ENCODE results near the gene FSIP1.

DNA sequence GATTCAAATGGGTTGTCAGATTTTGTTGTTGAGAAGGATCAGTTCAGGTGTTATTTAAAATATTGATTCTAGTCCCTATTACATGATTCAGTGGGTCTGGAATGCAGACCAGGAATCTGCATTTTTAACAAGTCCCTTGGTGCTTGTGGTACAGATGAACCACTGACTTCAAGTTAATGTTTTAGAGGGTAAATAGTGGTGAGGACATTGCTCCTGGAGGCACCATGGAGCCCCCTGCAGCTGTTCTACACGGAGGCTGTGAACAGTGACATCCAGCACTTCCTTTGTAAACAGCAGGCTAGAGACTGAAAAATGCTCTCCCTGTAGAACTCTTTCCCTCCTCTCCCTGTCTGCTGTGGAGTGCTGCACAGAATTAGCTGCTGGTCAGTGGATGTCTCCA, 4.8 kb upstream of the FSIP1 start:
- TF ChIP-seq FOXP1 (CRISPR knock-in tag; IDR thresholded peaks at IDR 0.05; ENCODE audit: borderline replicate concordance) (no peak), JUN (CRISPR knock-in tag; IDR thresholded peaks at IDR 0.05) (no peak), KAT7 (CRISPR knock-in tag; IDR thresholded peaks at IDR 0.05; ENCODE audit: borderline replicate concordance) (no peak), CBFB (CRISPR knock-in tag; IDR thresholded peaks at IDR 0.05; ENCODE audit: low read depth) (no peak), TEAD1 (CRISPR knock-in tag; IDR thresholded peaks at IDR 0.05) (no peak), NFE2L1 (CRISPR knock-in tag; IDR thresholded peaks at IDR 0.05) (no peak), ETV6 (CRISPR knock-in tag; IDR thresholded peaks at IDR 0.05) (no peak), SP1 (CRISPR knock-in tag; conservative IDR thresholded peaks at IDR 0.05) (no peak)
- TF ChIP-seq, protein P1, sequence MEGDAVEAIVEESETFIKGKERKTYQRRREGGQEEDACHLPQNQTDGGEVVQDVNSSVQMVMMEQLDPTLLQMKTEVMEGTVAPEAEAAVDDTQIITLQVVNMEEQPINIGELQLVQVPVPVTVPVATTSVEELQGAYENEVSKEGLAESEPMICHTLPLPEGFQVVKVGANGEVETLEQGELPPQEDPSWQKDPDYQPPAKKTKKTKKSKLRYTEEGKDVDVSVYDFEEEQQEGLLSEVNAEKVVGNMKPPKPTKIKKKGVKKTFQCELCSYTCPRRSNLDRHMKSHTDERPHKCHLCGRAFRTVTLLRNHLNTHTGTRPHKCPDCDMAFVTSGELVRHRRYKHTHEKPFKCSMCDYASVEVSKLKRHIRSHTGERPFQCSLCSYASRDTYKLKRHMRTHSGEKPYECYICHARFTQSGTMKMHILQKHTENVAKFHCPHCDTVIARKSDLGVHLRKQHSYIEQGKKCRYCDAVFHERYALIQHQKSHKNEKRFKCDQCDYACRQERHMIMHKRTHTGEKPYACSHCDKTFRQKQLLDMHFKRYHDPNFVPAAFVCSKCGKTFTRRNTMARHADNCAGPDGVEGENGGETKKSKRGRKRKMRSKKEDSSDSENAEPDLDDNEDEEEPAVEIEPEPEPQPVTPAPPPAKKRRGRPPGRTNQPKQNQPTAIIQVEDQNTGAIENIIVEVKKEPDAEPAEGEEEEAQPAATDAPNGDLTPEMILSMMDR (IDR thresholded peaks at IDR 0.05), result no peak
- TF ChIP-seq, protein P2, sequence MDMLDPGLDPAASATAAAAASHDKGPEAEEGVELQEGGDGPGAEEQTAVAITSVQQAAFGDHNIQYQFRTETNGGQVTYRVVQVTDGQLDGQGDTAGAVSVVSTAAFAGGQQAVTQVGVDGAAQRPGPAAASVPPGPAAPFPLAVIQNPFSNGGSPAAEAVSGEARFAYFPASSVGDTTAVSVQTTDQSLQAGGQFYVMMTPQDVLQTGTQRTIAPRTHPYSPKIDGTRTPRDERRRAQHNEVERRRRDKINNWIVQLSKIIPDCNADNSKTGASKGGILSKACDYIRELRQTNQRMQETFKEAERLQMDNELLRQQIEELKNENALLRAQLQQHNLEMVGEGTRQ (CRISPR knock-in tag; IDR thresholded peaks at IDR 0.05), result no peak
- TF ChIP-seq, protein P3, sequence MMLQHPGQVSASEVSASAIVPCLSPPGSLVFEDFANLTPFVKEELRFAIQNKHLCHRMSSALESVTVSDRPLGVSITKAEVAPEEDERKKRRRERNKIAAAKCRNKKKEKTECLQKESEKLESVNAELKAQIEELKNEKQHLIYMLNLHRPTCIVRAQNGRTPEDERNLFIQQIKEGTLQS (CRISPR knock-in tag; conservative IDR thresholded peaks at IDR 0.05), result no peak
- TF ChIP-seq, protein P4, sequence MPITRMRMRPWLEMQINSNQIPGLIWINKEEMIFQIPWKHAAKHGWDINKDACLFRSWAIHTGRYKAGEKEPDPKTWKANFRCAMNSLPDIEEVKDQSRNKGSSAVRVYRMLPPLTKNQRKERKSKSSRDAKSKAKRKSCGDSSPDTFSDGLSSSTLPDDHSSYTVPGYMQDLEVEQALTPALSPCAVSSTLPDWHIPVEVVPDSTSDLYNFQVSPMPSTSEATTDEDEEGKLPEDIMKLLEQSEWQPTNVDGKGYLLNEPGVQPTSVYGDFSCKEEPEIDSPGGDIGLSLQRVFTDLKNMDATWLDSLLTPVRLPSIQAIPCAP (CRISPR knock-in tag; IDR thresholded peaks at IDR 0.05), result no peak
- TF ChIP-seq, protein P5, sequence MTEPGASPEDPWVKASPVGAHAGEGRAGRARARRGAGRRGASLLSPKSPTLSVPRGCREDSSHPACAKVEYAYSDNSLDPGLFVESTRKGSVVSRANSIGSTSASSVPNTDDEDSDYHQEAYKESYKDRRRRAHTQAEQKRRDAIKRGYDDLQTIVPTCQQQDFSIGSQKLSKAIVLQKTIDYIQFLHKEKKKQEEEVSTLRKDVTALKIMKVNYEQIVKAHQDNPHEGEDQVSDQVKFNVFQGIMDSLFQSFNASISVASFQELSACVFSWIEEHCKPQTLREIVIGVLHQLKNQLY (CRISPR knock-in tag; IDR thresholded peaks at IDR 0.05), result no peak
- TF ChIP-seq, protein P6, sequence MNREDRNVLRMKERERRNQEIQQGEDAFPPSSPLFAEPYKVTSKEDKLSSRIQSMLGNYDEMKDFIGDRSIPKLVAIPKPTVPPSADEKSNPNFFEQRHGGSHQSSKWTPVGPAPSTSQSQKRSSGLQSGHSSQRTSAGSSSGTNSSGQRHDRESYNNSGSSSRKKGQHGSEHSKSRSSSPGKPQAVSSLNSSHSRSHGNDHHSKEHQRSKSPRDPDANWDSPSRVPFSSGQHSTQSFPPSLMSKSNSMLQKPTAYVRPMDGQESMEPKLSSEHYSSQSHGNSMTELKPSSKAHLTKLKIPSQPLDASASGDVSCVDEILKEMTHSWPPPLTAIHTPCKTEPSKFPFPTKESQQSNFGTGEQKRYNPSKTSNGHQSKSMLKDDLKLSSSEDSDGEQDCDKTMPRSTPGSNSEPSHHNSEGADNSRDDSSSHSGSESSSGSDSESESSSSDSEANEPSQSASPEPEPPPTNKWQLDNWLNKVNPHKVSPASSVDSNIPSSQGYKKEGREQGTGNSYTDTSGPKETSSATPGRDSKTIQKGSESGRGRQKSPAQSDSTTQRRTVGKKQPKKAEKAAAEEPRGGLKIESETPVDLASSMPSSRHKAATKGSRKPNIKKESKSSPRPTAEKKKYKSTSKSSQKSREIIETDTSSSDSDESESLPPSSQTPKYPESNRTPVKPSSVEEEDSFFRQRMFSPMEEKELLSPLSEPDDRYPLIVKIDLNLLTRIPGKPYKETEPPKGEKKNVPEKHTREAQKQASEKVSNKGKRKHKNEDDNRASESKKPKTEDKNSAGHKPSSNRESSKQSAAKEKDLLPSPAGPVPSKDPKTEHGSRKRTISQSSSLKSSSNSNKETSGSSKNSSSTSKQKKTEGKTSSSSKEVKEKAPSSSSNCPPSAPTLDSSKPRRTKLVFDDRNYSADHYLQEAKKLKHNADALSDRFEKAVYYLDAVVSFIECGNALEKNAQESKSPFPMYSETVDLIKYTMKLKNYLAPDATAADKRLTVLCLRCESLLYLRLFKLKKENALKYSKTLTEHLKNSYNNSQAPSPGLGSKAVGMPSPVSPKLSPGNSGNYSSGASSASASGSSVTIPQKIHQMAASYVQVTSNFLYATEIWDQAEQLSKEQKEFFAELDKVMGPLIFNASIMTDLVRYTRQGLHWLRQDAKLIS (CRISPR knock-in tag; IDR thresholded peaks at IDR 0.05; ENCODE audit: borderline replicate concordance), result no peak
